Measurements from ENCODE around the gene CDS2.

- TF ChIP-seq POLR2A (IDR thresholded peaks at IDR 0.05) (no peak), CTCF (IDR thresholded peaks at IDR 0.05) (no peak)
Measured at GRCh38 chr20:5141615-5142014, 14.8 kb downstream of the CDS2 start.
